NCI-H187 (cell line): ENCODE results near the gene PPIA.
"Not testable (repeated sequence)": the region's sequence is repeated elsewhere in the genome, so short reads cannot be mapped to it uniquely, and the experiment has no call there.

Source experiments
- DNase-seq, 2 experiments: peaks; one replicate each; lab custom pipeline; 2025; lab: John Stamatoyannopoulos, UW

PPIA gene

GRCh38 chr7:44764081-44764480 is 32.4 kb upstream of the PPIA start:
- no peak for DNase-seq

- no peak for DNase-seq
Observed at GRCh38 chr7:44764665-44765578, 31.6 kb upstream of the PPIA start.

DNA sequence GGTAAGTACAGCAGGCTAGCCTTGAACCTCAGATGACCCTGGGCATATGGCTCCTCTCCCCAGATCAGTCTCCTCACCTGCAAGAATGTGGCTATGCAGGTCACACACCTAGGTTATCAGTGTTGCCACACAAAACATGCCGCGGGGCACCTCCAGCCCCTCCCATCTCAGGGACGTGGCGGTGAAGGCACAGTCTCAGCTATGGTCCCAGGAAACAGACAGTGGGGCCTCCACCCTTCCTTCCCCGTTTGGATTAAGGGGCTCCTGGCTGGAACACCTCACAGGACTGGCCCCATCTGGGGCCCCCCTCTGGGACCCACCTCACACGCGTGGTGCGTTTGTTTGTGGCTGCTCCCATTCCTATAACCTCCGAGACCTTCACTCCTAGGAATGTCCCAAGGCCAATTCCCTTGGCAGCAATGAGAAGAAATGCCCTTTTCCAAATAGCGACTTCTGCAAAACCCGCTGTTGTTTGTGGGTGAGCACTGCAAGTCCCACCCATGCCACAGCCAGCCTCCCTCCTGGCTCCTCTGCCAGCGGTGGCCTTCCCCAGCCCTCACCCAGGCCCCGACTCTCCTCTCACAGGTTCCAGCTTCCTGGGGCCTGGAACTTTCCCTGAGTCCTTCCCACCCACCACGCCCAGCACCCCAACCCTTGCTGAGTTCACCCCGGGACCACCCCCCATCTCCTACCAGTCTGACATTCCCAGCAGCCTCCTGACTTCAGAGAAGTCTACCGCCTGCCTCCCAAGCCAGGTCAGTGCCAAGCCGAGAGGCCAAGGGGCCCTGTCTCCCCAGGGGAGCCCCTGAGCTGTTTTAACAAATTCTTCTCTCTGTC is 30.7 kb upstream of the PPIA start:
- no peak for DNase-seq

DNA sequence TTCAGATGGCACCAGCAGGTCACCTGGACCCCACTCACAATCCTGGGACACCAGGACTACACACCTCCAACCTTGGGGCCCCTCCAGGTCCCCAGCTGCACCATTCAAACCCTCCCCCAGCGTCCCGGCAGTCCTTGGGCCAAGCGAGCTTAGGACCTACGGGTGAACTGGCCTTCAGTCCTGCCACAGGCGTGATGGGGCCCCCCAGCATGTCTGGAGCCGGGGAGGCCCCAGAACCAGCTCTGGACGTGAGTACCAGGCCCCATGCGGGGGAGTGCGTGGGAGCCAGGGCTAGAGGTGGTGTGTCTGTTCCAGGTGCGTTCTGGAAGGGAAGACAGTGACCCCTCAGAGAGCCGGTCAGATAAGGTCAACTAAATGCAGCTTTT is 30.1 kb upstream of the PPIA start:
- no peak for DNase-seq

DNA sequence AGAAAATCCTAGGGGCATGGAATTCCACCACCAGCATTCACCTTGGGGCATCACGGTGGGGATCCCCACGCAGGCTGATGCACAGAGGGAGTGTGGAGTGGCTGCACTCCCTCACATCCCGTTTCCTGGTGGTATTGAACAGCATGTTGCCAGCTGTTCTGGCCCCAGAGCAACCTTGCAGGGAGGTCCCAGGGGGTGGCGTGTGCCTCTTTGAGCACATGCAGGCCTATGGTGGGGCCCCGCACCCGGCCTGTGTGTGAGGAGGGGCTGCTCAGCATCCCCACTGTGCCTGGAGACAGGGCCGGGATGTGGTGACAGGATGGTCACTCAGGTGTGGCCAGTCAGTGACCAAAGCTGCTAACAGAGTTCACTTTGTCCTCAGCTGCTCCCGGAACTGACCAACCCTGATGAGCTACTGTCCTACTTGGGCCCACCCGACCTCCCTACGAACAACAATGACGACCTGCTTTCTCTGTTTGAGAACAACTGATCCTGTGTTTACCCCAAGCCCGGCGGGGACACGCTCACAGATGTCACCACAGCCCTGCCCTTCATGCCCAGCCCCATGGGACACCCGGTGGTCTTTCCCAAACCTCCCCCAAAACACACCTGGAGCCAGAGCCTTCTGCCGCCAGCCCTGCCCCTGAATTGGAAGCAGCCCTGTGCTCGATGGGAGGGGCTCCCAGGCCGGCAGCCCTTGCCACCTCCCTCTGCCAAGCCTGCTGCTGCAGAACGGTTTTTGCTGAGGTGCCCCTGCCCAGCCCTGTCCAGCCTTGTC is 29.2 kb upstream of the PPIA start:
- DNase-seq: no peak

GRCh38 chr7:44767912-44768627 is 28.4 kb upstream of the PPIA start:
- DNase-seq: no peak

DNA sequence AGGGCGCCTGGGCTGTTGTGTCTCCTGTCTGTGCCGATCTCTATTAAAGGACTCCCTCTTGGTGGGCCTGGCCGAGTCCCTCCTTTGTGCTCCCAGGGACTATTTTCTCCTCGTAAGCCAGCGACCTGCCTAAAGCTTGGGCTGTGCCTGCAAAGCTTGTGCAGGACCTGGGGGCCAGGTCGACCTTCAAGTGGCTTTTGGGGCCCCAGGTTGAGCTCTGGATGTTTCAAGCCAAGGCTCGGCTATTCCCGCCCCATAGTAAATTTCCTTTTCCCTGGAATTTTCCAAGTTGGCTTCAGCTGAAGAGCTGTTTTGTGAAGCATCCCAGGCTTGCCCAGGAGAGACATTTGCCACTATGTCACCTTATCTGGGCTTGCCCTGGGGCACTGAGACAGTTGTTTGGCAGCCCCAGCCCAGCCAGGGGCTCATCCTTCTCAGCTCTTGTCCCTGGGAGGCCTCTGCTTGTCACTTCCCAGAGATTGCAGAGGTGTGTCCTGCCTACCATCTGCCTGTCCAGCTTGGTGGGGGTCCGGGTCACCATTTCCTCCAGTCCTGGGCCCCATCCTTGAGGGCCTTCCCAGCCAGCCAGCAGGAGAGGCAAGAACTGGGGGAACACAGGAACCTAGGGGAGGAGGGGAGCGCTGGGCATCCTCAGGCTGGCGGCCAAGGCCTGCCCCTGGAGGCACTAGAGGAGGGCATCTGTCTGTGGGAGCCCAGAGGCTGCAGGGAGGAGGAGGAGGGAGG is 27.7 kb upstream of the PPIA start:
- no peak for DNase-seq

DNA sequence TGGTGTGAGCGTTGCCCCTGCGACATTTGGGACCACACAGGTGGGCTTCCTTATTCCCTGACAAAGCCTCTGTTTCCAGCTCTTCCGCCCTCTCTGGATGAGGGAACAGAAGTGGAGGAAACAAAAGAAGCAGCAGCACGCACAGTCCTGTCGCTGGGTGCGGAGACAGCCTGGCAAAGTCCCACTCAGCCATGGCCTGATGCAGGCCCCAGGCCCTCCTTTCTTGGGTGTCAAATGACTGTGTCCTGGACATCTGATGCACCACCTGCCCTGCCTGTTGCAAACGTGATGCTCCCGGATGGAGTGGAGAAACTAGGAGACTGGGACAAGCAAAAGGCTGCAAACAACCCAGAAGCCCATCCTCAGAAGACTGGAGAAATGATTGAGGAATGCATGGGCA is 27.1 kb upstream of the PPIA start:
- DNase-seq: no peak

- DNase-seq: no peak
Observed at GRCh38 chr7:44769776-44770294, 26.6 kb upstream of the PPIA start.

DNA sequence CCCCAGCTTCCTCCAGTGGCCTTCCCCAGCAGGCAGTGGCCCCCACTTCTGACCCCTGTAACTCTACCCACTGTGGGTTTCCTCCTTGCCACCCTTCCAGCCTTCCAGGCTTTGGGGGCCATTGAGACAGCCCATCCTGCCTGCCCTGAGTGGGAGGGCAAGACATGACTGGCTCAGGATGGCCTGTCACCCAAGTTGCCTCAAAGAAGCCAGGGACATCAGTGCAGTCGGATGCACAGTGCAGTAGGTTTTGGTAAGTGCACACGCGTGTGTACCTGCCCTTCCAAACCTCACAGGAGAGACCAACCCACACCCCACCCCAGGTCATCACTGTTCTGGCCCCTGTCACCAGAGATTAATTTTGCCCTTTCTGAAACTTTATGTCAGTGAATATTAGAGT is 25.1 kb upstream of the PPIA start:
- DNase-seq: no peak

- no peak for DNase-seq
Observed at GRCh38 chr7:44772440-44772839, 24.0 kb upstream of the PPIA start.

- DNase-seq: no peak
Observed at GRCh38 chr7:44772867-44773266, 23.6 kb upstream of the PPIA start.

- not testable (repeated sequence) for DNase-seq
Observed at GRCh38 chr7:44774486-44774885, 22.0 kb upstream of the PPIA start.

DNA sequence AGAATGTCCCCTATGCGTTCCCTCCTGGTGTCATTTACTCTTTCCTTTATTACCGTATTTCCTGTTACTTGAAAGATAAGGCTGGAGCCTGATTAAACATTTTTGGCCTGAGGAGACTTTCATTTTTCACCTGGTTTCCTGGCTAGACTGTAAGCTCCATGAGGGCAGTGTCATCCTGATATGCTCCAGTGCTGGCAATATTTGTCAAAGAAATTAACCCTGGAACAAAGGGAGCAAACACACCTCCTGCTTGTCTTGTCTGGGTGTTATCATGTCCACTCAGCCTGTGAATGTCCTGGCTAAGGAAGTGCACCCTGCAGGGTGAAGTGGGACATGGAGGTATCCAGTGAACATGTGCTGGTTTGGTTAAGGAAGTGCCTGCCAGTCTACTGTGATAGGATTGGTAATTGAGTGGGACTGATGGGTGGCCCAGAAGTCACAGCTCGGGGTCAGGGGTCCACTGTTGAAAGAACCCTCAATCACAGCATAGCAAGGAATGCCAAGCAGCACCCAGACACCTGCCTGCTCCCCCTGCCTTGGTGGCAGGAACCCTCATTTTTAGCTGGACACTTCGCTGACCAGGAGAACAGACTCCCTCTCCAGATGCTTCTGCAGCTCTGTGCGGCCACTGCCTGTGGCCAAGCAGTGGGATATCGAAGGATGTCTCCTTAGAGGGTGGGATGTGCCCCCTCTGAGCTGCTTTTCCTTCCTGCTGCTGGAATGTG is 20.9 kb upstream of the PPIA start:
- DNase-seq: no peak

GRCh38 chr7:44776211-44776610 is 20.3 kb upstream of the PPIA start:
- DNase-seq: no peak

DNA sequence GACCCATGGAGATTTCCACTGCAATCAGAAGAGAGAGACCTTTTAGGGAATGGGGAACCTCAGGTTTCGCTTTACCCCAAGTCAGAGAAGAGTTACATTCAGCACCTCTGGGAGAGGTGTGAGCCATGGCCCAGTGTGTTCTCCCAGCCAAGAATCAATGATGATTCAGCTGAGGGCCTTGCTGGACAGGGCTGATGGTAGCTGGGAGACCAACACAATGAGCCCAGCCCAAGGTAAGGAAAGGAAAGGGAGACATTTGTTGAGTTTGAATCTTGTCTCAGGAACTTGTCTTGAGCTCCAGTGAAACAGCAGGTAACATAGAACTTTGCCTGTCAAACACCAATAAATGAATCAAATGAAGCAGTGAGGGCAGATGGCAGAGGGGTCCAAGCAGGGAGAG is 14.0 kb upstream of the PPIA start:
- DNase-seq: no peak

DNA sequence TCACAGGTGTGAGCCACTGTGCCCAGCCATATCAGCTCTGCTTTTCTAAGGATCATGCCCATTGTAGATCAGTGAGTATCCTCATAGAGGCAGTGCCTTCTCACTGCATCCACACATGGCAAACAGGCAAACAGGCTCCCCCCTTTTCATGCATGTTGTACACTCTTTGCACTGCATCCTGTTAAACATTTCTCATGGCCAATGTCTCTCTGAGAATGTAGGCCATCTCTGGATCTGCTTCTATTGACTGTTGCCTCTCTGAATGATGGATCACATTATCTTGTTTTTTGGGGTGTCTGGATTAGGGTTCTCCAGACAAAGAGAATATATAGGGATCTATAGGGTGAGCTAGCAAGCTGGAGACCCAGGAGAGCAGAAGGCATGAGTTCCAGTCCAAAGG is 13.1 kb upstream of the PPIA start:
- no peak for DNase-seq

DNA sequence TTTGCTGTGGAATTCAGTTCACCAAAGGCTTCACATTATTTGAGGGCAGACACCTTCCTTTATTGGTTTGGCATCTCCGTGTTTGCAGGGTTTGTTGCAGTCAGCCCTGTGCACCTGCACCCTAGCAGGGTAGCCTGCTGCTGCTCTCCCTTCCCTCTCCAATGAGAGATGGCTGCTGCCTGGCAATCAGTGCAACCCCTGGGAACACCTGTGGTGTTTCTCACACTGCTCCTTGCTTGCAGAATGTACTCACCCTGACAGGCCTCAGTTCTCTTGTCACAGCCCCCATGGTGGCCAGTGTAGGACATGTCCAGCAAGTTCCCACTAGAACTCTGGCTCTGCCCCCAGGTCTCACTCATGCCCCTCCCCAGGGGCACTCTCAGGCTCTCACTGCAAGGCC is 12.1 kb upstream of the PPIA start:
- no peak for DNase-seq

DNA sequence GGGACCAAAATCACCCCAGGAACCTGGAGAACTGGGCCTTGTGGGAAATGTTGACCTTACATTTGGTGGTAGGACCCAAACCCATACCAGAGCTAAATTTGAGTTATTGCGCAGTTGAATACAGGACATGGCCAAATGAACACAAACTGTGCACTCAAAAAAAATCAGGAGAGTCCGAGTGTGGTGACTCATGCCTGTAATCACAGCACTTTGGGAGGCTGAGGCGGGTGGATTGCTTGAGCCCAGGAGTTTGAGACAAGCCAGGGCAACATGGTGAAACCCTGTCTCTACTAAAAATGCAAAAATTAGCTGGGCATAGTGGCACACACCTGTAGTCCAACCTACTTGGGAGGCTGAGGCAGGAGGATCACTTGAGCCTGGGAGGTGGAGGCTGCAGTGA is 11.3 kb upstream of the PPIA start:
- DNase-seq: not testable (repeated sequence)

DNA sequence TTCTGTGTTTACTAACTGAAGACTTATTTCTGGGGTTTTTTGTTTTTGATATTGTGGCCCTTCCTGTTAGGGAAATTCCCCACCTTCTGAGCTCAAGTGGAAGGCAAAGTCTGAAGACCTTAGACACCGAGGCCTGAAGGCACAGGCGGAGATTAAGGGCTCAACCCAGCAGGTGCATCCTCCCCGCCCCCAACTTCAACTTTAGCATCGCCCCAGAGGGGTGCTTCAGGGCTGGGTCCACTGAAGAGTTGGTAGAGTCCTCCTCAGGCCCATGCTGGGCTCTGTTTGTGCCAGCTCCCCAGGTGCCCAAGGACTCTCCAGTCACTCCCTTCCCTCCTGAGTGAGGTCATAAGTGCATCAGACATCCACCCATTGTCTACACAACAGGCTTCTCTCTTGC is 9.4 kb upstream of the PPIA start:
- DNase-seq: no peak
